HG03442 (cell line): ENCODE data around the gene NR1I2.

Experiments used
- ATAC-seq: cut with Tn5 transposase; IDR thresholded peaks from one replicate; pipeline ENCODE4 v1.9.1; 2021; ENCODE audit warnings: mild to moderate bottlenecking, moderate library complexity; ENCODE audit not compliant: unreplicated experiment

Gene NR1I2

DNA sequence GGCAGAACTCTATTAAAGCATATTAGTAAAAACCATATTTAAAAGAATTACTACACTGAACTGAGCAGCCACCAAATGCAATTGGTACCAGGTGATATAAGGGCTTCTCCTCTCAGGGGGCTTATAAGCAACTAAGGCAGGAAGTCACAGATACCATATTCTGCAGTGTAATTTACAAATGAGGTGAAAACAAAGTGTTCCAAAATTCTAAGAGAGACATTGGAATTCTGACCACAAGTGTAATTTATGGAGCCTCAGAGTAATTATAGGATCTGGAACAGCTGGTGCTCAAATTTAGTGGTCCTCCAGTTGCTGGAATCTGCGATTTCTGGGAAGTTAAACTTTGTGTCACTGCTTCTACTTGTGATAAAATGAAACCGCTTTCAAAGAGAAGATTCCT lies 3.1 kb upstream of the NR1I2 start:
- ATAC-seq, result no peak

DNA sequence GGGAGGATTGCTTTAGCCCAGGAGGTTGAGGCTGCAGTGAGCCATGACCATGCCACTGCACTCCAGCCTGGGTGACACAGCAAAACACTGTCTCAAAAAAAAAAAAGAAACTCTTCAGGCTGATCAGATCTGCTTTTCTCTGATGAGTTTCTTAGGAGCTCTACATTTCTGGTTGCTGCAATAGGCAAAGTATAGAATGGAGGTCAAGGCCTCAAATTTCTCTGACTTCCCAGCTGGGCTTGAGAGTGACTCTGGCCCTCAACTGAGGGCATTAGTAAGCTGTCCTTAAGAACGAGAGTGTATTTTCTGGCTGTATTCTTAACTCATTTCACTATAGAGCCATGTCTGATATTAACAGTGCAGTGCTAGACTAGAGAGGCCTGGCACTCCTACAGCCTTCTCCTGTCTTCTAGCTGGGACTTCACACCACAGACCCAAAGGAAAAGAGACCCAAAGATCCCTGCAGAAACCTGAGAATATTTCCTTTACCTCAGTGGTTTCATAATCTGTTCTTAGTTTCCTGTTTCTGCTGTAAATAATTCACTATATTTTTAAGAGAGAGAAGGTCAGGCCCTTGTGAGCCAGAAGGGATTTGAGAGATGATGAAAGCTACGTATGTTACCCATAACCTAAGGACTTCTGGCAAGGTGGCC lies 2.0 kb upstream of the NR1I2 start:
- ATAC-seq, result no peak

DNA sequence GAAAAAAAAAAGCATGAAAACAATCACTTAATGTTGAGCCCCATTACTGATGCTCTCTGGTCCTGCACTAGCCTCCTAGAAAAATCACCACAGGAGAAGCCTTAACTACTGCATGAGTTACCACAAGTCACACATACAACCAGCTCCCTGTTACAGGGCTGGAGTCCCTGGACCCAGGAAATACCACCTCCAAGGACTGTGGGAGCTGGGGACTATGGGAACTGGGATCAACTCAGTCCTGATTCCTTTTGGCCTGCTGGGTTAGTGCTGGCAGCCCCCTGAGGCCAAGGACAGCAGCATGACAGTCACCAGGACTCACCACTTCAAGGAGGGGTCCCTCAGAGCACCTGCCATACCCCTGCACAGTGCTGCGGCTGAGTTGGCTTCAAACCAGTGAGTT lies 559 bp downstream of the NR1I2 start:
- ATAC-seq, result no peak

DNA sequence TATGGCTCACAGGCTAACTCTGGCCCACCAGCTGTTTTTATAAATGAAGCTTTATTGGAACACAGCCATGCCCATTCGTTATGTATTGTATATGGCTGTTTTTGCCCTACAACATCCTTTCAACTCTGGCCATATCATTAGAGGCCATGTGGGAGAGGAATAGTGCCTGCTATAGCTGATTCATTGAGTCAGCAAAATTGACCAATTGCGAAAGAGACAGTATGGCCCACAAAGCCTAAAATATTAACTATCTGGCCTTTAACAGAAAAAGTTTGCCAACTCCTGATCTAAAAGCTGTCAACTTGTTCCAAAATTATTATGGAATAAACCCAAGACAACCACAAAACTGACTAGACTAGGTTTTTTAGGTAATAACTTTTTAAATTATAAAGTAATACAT lies 1.4 kb downstream of the NR1I2 start:
- no peak for ATAC-seq

DNA sequence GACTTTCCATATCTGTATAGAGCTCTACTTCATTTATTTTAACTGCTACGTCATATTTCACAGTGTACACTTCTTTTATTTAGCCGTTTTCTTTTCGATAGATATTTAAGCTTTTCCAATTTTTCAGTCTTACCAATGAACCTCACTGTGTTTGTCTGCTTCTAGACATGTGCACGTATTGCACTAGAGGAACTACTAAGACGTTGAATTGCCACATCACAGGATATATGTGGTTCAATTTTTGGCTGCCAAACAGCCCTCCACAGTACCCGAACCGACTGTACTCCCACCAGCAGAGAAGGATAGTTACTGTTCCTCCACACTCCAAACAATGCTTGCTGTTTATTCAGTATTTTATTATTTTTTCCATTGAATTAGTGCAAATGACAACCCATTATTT lies 2.0 kb downstream of the NR1I2 start:
- ATAC-seq, result no peak

DNA sequence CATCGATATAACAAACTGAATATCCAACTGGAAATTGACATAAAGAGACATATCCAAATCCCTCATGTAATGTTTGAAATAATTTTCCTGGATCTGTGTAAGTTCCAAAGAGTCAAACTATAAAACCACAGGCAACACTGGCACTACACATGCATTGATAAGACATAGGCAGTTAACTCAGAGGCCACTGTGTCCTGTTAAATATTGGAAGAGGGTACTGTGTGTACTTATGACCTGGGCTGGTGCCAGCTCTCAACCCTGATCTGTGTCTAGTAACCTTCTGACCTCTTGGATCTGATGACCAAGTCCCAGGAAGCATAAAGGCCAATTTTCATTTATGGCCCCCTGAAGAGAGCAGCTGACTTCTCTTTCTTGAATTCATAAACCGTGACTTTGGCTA lies 4.5 kb downstream of the NR1I2 start:
- no peak for ATAC-seq

DNA sequence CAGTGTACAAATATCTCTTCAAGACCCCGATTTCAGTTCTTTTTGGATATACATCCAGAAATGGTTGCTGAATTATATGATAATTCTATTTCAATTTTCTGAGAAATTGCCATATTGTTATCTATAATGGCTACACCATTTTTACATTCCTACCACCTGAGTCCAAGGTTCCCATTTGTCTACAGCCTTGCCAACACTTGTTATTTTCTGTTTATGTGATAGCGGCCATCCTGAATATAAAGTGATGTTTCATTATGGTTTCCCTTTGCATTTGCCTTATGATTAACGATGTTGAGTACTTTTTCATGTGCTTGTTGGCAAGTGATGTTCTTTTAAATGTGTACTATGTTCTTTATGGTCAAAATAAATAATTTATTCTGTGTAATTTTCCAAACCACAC lies 8.5 kb downstream of the NR1I2 start:
- no peak for ATAC-seq

DNA sequence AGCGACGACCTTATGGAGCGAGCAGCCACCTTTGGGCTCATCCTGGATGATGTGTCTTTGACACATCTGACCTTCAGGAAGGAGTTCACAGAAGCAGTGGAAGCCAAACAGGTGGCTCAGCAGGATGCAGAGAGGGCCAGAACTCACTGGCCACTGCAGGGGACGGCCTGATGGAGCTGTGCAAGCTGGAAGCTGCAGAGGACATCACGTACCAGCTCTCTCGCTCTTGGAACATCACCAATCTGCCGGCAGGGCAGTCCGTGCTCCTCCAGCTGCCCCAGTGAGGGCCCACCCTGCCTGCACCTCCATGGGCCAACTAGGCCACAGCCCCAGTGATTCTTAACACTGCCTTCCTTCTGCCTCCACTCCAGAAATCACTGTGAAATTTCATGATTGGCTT lies 10.4 kb downstream of the NR1I2 start:
- ATAC-seq, result no peak

DNA sequence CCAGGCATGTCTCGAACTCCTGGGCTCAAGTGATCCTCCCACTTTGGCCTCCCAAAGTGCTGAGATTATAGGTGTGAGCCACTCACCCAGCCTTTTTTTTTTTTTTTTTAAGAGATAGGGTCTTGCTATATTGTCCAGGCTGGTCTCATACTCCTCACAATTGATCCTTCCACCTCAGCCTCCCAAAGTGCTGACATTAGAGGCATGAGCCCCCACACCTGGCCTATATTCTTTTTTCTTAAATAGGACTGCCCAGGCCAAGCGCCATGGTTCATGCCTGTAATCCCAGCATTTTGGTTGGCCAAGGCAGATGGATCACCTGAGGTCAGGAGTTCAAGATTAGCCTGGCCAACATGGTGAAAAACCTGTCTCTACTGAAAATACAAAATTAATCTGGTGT lies 12.5 kb downstream of the NR1I2 start:
- no peak for ATAC-seq

DNA sequence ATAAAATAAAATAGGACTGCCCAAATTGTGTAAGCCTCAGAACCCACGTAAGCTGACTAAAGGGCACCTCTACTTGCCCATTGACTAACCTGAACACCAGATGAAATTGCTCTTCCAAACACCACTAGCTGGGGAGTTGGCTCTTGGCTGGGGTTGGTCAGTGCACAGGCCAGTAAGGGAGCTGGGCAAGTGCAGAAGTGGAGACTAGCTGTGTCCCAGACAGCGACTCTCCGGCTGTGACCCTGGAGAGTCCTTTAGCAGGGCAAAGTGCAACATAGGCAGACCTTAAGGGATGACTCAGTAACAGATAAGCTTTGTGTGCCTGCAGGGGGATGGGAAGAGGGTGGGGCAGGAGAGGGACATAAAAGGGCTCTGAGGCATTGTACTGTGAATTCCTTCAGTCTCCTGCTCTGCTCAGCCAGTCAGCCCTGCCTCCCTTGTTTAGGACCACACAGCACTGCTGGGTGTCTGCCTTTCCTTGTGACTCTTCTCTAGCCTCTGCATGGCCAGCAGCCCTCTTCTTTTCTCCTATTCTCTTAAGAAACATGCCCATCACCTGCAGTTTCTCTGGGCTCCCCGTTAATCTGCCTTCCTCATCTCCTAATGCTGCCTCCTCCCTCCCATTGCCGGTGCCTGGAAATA lies 13.2 kb downstream of the NR1I2 start:
- ATAC-seq, result no peak

DNA sequence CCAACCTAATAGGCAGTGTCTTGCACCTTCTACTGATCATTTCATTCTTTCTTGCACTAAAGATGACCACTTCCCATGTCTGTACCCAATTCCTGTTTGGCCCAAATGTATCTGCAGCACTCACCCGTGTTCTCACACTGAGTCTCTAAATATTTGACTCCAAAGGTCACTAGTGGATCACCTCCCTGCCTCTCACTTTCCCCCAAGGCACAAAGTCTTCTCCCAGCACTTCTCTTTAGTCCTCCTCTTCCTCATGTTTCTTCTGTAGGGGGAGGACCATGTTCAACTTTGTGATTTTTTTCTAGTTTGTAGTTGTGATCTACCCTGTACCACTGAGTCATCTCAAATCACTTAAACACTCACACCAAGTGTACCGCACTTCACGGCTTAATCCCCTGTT lies 13.9 kb downstream of the NR1I2 start:
- ATAC-seq, result no peak

DNA sequence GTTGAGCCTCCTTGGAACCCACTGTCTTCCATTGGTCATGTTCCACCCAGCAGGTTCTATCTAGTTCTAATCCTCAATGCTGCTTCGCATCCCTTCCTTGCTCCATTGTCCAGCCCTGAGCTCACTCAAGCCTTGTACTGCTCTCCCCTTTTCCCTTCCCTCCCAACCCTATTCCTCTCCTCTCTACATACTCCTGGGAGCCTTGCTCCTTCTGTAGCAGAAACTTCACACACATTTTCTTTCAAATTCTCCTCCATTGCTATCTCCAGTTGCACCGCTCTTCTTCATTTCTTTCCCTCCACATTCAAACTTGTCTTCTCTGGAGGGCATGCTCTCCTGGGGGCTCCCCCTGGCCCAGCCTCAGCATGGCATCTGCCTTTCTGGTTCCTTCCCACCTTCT lies 14.5 kb downstream of the NR1I2 start:
- ATAC-seq, result no peak

DNA sequence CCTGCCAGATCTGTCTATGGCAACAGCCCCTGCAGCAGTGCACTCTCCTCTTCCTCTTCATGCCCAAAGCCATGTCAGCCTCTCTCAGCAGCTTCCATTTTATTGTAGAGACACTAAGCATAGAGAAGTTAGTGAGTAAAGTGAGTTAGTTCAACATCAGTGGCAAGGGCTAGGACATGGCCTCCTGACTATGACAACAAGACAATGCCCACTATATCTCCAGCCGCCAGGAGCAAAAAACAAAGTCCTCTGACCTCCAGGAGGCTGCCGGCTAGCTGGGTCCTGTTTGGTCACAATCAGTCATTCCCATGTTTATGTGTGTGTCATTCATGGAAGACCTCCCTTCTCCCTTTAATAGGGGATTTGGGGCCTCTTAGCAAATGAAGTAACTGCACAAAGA lies 14.9 kb downstream of the NR1I2 start:
- ATAC-seq, result no peak

DNA sequence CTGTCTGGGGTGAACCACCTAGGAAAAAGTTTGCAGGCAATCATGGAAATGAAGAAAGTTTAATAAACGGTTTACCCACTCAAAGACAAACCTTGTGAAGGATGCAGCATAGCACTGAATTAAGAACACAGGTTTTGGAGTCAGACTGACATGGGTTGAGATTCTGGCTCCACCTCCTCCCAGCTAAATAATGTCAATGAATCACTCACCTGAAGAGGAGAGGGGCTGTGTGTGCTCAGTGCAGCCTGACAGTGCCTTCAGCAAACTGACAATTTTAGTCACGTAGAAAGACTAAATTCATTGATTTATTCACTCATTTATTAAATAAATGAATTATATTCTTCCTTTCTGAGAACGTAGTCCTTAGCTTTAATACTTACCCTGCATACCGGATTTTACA lies 18.9 kb downstream of the NR1I2 start:
- ATAC-seq, result no peak

DNA sequence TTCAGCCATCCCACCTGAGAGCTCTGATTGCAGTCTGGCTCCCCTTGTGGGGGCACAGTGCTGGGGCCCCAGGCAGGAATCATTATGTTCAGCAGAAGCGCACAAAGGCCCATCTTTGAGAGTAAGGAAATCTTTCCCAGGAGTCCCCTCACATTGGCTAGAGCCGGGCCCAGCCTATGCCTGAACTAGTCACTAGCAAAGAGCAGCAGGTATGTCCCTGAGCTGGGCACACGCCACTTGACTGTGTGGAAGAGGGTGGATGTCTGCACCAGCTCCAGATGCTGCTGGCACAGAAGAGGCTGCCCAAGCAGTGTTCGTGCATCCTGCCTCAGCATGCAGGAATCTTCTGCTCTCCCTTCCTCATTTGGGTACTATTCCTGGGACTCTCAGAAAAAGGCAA lies 26.3 kb downstream of the NR1I2 start:
- ATAC-seq, result no peak

DNA sequence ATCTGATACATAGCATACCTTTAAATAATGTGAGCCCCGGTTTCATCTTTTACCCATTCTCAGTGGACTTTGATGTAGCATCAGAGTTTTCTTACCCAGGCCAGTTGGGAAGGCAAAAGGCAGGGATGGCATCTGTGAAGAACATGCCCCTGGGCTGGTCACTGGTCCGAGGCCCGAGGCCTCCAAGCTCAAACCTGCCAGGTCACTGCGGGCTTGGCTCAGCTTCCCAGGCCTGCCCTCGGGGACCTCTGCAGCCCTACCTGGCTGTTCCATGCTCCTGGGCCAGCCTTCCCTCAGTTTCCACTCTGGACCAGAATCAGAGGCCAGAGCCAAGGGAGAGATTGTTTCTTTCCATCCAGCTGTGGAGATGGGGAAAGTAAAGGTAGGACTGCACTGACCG lies 26.9 kb downstream of the NR1I2 start:
- ATAC-seq, result no peak

DNA sequence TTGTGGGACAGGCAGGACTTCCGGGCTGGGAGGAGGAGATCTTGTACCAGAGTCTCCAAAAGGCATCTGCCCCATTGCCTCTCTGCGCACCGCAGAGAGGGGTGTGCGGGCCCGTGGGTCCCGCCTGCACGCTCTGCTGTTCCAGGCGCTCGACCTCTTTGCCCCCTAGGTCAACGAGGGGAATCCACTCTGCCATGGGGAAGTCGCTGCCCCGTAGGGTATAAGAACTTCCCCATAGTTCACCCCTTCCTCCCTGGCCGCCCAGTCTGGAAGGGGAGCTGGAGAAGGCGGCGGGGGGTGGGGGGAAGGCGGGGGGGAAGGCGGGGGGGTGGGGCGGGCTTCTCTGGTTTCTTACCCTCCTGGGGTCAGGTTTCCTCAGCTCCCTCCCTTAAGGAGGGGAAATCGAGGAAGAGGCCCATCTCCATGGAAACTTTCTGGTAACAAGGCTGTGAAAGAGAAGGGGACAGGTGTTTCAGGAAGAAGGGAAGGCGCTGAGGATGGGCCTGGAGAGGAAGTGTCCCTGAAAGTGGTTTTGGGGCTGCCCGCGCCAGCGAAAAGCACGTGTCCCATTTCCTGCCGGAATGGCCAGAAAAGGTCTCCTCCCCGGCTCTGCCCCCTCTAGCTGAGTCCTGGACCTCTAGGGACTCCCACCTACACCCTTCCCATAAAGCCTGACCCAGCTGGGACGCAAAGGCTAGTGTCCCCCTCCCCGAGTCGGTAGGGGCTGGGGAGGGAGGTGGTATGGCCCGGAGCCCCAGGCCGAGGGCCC lies 27.5 kb downstream of the NR1I2 start:
- ATAC-seq, result peak; percentile 29

DNA sequence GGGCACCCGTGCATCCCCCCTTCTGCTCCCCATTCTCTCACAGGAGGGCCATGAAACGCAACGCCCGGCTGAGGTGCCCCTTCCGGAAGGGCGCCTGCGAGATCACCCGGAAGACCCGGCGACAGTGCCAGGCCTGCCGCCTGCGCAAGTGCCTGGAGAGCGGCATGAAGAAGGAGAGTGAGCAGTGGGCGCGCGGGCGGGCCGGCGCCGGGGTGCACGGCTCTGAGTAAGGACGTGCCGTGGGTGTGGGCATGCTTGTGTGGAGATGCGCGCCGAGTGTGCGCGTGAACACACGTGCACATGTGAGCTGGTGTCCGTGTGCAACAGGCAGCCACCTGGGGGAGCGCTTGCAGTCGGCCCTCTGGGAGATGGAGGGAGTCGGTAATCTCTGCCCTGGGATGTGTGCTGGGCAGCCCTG lies 28.1 kb downstream of the NR1I2 start:
- peak; percentile 74 for ATAC-seq

DNA sequence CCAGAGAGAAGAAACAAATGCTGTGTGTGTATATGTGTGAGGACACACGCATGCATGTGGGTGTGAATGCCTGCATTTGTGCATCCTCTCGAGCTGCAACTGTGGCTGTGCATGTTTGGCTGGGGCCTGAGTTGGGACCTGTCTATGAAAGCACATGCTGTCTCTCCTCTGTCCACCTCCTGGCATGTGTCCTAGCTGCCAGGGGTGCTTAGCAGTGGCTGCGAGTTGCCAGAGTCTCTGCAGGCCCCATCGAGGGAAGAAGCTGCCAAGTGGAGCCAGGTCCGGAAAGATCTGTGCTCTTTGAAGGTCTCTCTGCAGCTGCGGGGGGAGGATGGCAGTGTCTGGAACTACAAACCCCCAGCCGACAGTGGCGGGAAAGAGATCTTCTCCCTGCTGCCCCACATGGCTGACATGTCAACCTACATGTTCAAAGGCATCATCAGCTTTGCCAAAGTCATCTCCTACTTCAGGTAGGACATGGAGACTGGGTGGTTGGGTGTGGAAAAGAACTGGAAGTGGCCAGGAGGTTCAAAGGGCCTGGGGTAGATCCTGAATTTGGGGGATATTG lies 30.7 kb downstream of the NR1I2 start:
- ATAC-seq, result no peak

DNA sequence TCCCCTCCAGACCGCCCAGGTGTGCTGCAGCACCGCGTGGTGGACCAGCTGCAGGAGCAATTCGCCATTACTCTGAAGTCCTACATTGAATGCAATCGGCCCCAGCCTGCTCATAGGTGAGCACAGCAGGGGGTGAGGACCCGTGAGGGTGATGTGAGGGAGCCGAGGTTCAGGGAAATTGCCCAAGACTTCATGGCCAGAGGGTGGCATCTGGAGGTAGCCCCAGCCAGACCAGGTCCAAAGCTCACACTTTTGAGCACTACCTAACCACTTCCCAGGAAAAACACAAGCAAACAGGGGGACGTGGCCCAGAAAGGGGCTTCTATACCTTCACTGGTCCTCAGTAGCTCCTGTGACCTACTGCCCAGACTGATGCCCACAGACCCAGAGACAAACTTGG lies 33.8 kb downstream of the NR1I2 start:
- no peak for ATAC-seq

DNA sequence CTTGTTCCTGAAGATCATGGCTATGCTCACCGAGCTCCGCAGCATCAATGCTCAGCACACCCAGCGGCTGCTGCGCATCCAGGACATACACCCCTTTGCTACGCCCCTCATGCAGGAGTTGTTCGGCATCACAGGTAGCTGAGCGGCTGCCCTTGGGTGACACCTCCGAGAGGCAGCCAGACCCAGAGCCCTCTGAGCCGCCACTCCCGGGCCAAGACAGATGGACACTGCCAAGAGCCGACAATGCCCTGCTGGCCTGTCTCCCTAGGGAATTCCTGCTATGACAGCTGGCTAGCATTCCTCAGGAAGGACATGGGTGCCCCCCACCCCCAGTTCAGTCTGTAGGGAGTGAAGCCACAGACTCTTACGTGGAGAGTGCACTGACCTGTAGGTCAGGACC lies 35.2 kb downstream of the NR1I2 start:
- no peak for ATAC-seq
